Astrocyte (in vitro differentiated cells and primary cell): ENCODE results near the gene CKLF. TPM values are rescaled to one million over a fixed set of nuclear protein-coding genes. Genes with fewer than 3 reads are reported as not detected.

Experiments used
- DNase-seq: peaks from one replicate; pipeline ENCODE4 v3.0.0-alpha.2; 2010; ENCODE audit warnings: low read depth
- FAIRE-seq: peaks from 2 replicates; lab custom pipeline; 2011; peaks lifted over from hg19 to GRCh38; lab: Jason Lieb, UNC
- H2AFZ ChIP-seq: 2 replicates; pipeline ENCODE4 v1.6.0; 2012; ENCODE audit warnings: low read depth, low read length, inconsistent platforms
- H3K27ac ChIP-seq: 2 replicates; pipeline ENCODE4 v1.5.1; 2011; ENCODE audit warnings: low read depth, low read length, inconsistent platforms
- H3K27me3 ChIP-seq: 2 replicates; pipeline ENCODE4 v1.6.0; 2011; ENCODE audit warnings: low read length, inconsistent platforms; ENCODE audit not compliant: insufficient read depth
- H3K36me3 ChIP-seq: 2 replicates; pipeline ENCODE4 v1.5.1; 2011; ENCODE audit warnings: low read length, inconsistent platforms; ENCODE audit not compliant: insufficient read depth
- H3K4me1 ChIP-seq: 2 replicates; pipeline ENCODE4 v1.5.1; 2011; ENCODE audit warnings: low read length, inconsistent platforms; ENCODE audit not compliant: insufficient read depth
- H3K4me2 ChIP-seq: 2 replicates; pipeline ENCODE4 v1.6.0; 2012; ENCODE audit warnings: low read length, inconsistent platforms
- H3K4me3 ChIP-seq: 2 replicates; pipeline ENCODE4 v1.5.1; 2011; ENCODE audit warnings: low read depth, mild to moderate bottlenecking, low read length, inconsistent platforms; ENCODE audit not compliant: insufficient read depth
- H3K79me2 ChIP-seq: 2 replicates; pipeline ENCODE4 v1.6.0; 2012; ENCODE audit warnings: mild to moderate bottlenecking, low read length, inconsistent platforms; ENCODE audit not compliant: insufficient read depth
- H3K9ac ChIP-seq: 2 replicates; pipeline ENCODE4 v1.6.0; 2012; ENCODE audit warnings: mild to moderate bottlenecking, low read length, inconsistent platforms
- H3K9me3 ChIP-seq: 2 replicates; pipeline ENCODE4 v1.5.1; 2012; ENCODE audit warnings: low read depth, mild to moderate bottlenecking, low read length, inconsistent platforms; ENCODE audit not compliant: insufficient read depth
- H4K20me1 ChIP-seq: 2 replicates; pipeline ENCODE4 v1.6.0; 2012; ENCODE audit warnings: low read length, inconsistent platforms; ENCODE audit not compliant: insufficient read depth
- H3K27ac Mint-ChIP-seq: one replicate; pipeline ENCODE4 v1.8.0; 2021; ENCODE audit warnings: mild to moderate bottlenecking, mixed read lengths; ENCODE audit not compliant: unreplicated experiment
- H3K27me3 Mint-ChIP-seq: one replicate; pipeline ENCODE4 v1.8.0; 2021; ENCODE audit warnings: low read depth, mixed read lengths; ENCODE audit not compliant: unreplicated experiment
- H3K36me3 Mint-ChIP-seq: one replicate; pipeline ENCODE4 v1.8.0; 2021; ENCODE audit warnings: low read depth, mixed read lengths; ENCODE audit not compliant: unreplicated experiment
- H3K4me1 Mint-ChIP-seq: one replicate; pipeline ENCODE4 v1.8.0; 2021; ENCODE audit warnings: low read depth, mixed read lengths; ENCODE audit not compliant: unreplicated experiment
- H3K4me3 Mint-ChIP-seq: one replicate; pipeline ENCODE4 v1.8.0; 2021; ENCODE audit warnings: mild to moderate bottlenecking, moderate library complexity, mixed read lengths; ENCODE audit not compliant: unreplicated experiment
- H3K9me3 Mint-ChIP-seq: one replicate; pipeline ENCODE4 v1.8.0; 2021; ENCODE audit warnings: mild to moderate bottlenecking, mixed read lengths; ENCODE audit not compliant: unreplicated experiment
- EZH2 ChIP-seq: IDR thresholded peaks from 2 replicates; pipeline ENCODE4 v1.6.1; 2012; ENCODE audit warnings: mild to moderate bottlenecking, low read length, inconsistent platforms; ENCODE audit not compliant: insufficient read depth
- total RNA-seq: library from RNA; stranded (reverse); gene quantifications from 2 replicates; pipeline ENCODE4 v1.2.1, GENCODE V29; 2021
- TF ChIP-seq, protein P1 (sequence below): IDR thresholded peaks from 2 replicates; pipeline ENCODE4 v1.5.1; 2011; ENCODE audit warnings: low read depth, mild to moderate bottlenecking, inconsistent platforms, low read length, moderate library complexity; ENCODE audit not compliant: insufficient read depth

Gene CKLF
- total RNA-seq, 1 donor from 2014 or later, result 24.5 TPM

DNA sequence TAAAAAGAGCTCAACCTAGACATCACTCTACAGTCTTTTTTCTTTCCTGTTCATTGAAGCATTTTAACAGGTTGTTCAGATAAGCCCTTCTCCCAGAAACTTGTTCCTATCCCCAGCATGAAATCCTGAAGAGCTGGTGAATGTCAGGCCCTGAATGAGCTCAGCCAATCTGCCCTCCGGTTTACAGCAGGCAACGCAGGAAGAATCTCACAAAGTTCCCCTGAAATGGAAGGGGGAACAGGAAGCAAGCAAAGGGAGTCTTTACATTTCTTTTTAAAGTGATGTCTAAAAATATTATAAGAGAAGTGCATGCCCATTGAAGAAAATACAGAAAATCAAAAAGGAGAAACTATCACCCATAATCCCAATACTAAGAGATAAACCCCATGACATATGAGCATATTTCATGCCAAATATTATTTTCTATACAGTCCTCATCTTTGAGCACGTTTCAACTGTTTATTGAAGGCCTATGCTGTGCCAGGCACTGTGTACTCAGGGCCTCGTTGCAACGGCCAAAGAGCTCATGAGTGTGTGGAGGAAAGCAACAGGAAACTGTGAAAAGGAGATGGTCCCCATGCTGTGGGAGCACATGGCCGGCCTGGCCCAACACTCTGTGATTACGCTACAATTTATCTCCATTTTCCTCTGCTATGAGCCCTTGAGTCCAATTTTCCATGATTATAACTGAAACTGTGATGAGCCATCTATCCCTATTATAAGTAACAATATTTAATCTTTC is 8.2 kb upstream of the CKLF start:
- peaks cover 7% of the 10 kb centered on the region for H3K4me1 ChIP-seq
- H3K9ac ChIP-seq, result no peak overlapping the region
- Mint-ChIP-seq H3K36me3 (peaks cover 13% of the 10 kb centered on the region), H3K4me1 (peaks cover 15% of the 10 kb centered on the region), H3K9me3 (peaks cover 1% of the 10 kb centered on the region), H3K27me3 (no peaks in the 10 kb centered on the region), H3K27ac (no peak overlapping the region), H3K4me3 (no peak overlapping the region)
- TF ChIP-seq, protein P1, sequence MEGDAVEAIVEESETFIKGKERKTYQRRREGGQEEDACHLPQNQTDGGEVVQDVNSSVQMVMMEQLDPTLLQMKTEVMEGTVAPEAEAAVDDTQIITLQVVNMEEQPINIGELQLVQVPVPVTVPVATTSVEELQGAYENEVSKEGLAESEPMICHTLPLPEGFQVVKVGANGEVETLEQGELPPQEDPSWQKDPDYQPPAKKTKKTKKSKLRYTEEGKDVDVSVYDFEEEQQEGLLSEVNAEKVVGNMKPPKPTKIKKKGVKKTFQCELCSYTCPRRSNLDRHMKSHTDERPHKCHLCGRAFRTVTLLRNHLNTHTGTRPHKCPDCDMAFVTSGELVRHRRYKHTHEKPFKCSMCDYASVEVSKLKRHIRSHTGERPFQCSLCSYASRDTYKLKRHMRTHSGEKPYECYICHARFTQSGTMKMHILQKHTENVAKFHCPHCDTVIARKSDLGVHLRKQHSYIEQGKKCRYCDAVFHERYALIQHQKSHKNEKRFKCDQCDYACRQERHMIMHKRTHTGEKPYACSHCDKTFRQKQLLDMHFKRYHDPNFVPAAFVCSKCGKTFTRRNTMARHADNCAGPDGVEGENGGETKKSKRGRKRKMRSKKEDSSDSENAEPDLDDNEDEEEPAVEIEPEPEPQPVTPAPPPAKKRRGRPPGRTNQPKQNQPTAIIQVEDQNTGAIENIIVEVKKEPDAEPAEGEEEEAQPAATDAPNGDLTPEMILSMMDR, result no peak
- no peak for TF ChIP-seq EZH2
- no peak for FAIRE-seq
- H3K79me2 ChIP-seq, result no peaks in the 10 kb centered on the region
- no peak for DNase-seq
- no peak overlapping the region for H3K27ac ChIP-seq
- H2AFZ ChIP-seq, result no peak overlapping the region
- H4K20me1 ChIP-seq, result no peaks in the 10 kb centered on the region
- no peaks in the 10 kb centered on the region for H3K36me3 ChIP-seq
- H3K27me3 ChIP-seq, result no peaks in the 10 kb centered on the region
- no peak overlapping the region for H3K4me2 ChIP-seq
- H3K4me3 ChIP-seq, result no peak overlapping the region
- H3K9me3 ChIP-seq, result no peaks in the 10 kb centered on the region

DNA sequence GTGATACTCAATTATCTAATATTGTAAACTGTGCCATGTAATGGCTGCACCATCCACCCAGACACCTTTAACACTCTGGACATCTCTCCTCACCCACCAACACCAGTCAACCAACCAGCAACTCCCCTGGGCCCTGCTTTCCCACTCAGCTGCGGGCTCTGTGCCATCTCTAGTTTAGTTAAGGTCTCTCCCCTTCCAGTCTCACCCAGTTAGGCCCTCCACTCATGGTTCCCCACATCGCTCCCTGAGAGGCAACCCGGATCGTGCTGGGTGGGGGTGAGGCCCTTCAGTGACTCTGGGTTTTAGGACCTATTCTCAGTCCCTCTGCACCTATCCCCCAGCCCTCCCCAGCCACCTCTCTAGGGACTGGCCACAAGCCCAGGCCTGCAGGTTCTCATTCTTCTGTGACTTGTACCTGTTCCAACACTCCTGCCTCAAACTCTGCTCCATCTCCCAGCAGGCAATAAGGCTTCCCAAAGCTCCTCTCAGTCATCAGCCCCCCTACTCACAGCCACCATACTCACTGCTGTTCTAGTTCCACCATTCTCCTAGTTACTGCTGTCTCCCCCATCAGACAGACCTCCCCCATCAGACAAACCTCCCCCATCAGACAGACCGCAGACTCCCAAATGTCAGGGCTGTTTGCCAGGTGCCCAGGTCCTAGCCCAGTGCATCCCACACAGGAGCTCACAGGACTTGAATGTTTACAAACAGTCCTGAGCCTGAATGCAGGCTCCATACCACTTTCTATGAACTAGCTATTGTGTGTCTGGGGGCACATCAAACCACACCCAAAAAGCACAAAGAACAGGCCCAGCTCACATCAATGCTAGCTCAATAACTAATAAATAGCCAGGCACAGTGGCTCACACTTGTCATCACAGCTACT is 5.0 kb upstream of the CKLF start:
- Mint-ChIP-seq H3K4me3 (no peak overlapping the region), H3K27ac (no peak overlapping the region)
- H3K27me3 ChIP-seq, result no peaks in the 10 kb centered on the region

More for the DNA sequence above, 5.0 kb upstream of the CKLF start:
- Mint-ChIP-seq H3K4me1 (peaks cover 11% of the 10 kb centered on the region), H3K36me3 (peaks cover 10% of the 10 kb centered on the region), H3K27me3 (no peaks in the 10 kb centered on the region), H3K9me3 (peaks cover under 1% of the 10 kb centered on the region)
- no peak overlapping the region for H3K4me2 ChIP-seq
- FAIRE-seq (no peak), DNase-seq (no peak)
- H3K36me3 ChIP-seq, result no peaks in the 10 kb centered on the region
- H3K27ac ChIP-seq, result no peak overlapping the region
- no peak overlapping the region for H2AFZ ChIP-seq
- no peaks in the 10 kb centered on the region for H3K79me2 ChIP-seq
- peaks cover 14% of the 10 kb centered on the region for H3K4me1 ChIP-seq
- H3K4me3 ChIP-seq, result no peak overlapping the region
- no peak for TF ChIP-seq EZH2
- TF ChIP-seq, protein P1, result no peak
- H3K9ac ChIP-seq, result no peak overlapping the region
- no peaks in the 10 kb centered on the region for H3K9me3 ChIP-seq
- H4K20me1 ChIP-seq, result no peaks in the 10 kb centered on the region
